Glomerular visceral epithelial cell (primary cell): ENCODE measurements around the gene NDRG4.

ENCODE experiments used
- DNase-seq: peaks from one replicate; pipeline ENCODE4 v3.0.0-alpha.2; 2016; ENCODE audit errors: extremely low spot score

Gene NDRG4

DNA sequence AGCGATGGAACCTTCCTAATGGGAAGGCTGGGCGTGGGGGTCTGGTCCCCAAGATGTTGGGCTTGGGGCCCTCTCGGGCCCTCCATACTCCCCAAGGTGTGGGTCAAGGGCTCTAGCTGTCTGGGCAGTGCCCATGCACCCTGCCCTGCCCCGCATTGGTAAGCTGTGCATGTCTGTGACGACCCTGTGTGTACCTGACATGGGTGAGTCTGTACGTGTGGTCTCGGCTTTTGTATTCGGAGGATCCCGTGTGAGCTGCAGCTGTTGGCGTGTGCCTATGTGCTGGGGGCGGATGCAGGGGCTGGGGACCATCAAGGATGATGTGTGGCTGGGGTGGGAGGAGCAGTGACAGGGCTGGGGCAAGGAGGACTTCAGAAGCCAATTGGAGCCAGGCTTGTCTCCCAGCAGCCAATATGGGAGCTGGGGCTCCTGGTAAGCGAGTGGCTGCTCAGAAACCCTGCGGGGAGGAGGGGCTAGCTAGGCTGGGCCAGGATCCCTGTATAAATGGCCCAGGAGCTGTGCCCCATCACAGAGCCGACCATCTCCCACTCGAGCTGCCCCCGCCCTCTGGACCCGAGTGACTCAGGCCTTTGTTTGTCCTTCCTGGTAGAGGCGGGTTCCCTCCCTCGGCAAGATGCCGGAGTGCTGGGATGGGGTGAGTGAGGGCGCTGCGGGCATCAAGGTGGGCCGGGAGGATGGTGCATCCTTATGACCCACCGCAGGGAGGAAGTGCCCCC is at the start of gene NDRG4:
Gene NDRG4 (plus strand): TSS at position 529 of the 737 bp plus-strand sequence. CDS start 106 bp downstream, at position 635.
- DNase-seq = peak; percentile 91

GRCh38 chr16:58450590-58450989 is 49.4 kb upstream of the NDRG4 start:
- DNase-seq = no peak

DNA sequence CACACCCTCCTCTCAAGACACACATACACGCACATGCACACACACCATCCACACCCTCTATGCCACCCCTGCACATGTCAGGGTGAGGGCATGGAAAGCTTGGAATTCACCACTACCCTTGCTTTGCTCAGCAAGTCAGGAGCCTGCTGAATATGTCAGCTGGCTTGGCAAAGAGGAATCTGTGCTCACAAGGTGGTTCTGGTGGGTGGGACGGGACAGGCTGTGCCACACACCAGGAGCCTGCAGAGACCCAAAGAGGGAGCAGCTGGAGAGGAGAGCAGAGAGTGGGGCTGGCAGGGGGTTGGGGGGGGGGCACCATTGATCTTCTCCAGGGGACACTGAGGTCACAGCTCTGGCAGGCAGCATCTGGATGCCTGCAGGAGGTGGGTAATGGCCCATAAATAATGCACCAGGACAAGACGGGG is 48.7 kb upstream of the NDRG4 start:
- no peak for DNase-seq

DNA sequence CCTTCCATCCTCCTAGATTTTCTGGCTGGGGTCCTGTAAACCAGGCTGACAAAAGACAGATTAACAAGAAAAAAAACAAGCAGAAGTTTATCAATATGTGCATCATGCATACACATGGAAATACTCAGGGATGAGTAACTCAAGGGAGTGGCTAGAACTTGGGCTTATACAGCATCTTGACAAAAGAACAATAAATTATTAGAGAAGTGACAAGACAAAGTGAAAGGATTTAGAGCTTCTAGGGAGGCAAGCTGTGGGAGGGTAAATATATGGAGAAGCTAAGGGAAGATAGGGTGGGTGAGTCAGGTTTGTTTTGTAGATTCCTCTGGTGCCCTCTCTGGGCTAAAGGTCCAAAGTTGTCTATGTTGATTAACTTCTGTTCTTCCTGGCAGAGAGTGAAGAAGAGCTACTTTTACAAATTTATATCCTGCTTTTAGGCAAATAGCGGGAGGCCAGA is 48.0 kb upstream of the NDRG4 start:
- DNase-seq = no peak

- no peak for DNase-seq
These were observed 47.3 kb upstream of the NDRG4 start for GRCh38 chr16:58452640-58453039.

DNA sequence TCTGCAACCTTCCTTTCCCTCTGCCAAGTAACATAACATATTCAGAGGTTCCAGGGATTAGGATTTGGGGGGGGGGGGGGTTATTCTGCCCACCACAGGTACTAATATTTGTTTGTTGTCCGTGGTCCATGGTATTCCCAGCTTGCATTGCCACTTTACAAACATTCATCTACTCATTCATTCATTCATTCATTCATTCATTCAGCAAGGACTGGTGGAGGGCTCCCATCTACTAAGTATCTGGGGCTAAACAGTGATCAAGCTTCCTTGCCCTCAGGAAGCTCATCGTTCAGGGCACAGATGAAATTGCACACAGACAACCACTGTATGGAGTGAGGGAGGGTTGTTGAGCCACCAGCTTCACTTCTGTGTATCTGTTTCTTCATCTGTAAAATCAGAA is 45.8 kb upstream of the NDRG4 start:
- no peak for DNase-seq

DNA sequence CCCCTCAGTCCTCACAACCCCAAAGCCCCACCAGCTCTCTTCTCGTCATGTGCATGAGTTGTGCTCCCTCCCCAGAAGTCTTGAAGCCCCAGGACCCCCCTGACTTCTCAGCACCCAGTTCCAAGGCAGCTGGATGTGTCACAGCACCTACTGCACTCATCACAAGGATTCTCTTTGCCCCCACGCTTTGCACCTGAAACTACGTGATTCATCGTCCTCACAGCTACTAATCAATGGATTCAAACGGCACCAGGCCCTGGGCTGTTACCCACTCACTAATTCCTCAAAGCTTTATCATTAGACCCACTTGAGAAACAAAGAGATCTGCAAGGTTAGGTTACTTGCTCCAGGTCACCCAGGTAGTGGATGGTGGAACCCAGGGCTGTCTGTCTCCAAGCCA is 45.1 kb upstream of the NDRG4 start:
- no peak for DNase-seq

GRCh38 chr16:58455750-58456149 is 44.2 kb upstream of the NDRG4 start:
- no peak for DNase-seq

DNA sequence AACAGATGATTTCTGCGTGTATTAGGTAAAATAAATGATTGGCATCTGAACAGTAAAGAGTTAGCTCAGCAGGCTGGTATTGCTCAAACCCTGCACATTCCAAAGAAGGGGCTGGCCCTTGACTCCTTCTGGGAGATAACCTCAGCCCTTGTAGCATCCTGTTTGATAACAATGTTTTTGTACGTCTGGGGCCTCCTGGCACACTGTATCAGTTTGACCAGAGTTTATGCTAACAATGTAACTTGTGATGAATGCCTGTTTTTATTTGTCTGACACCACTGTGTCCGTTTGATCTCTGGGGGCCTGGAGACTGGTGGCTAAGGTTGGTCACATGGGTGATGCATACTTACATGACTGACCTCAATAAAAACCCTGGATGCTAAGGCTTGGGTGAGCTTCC is 43.8 kb upstream of the NDRG4 start:
- DNase-seq = no peak

DNA sequence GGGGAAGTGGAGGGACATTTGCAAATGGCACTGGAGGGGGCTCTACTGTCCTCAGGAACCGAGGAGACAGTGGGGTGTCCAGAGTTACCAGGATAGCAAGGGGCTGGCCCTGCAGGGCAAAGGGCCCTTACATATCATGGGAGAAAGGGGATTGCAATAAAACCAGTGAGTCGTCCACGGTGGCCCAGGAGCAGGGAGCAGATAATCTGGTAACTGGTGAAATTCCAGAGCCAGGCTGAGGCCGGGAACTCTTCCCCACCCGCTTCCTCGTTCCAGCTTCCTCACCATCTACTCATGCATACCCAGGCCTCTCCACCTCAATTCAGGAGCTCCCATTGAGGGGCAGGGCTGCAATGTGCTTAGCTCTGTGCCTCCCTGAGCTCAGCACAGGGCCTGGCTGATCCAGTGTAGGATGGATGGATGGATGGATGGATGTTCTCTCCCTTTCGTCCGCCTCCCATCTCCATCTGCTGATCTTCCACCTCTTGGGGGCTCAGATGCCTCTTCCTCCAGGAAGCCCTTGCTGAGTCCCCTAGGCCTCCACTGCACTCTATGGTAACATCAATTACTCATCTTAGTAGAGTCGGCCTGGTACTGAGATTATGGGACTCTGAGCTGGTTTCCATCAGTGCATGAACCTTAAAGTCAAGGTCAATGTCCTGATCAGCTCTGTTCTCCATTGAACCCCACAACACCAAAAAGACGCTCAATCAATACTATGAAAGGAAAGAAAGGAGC is 41.2 kb upstream of the NDRG4 start:
- DNase-seq = no peak

DNA sequence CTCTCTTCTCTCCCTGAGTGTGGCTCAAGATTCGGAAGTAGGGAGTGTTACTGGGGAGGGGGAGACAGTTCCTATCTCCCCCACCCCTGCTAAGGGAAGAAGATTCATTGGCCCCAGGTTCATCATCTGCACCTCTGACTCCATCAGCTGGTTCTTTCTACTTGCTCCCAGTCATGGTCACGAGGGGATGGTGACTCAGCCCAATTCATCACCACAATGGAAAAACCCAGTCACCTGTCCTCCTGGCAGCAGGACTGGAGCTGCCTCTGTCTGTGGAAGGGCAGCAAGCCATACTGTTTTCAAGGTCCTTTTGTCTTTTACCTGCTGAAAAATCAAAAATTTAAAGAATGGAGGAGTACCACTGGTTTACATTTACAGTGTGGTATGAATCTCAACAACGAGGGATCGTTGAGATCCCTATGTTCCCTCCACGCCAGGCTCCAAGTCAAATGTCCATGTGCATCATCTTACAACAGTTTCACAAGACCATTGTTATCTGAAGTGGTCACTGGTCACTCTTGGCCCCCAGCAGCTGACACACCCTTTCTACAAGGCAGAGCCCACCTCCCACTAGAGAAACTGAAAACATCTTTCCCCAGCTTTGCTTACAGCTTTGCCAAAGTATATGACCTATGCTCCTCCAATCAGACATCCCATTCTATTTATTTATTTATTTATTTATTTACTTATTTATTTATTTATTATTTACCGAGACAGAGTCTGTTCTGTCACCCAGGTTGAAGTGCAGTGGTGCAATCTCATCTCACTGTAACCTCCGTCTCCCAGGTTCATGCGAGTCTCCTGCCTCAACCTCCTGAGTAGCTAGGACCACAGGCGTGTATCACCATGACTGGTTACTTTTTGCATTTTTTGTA is 40.4 kb upstream of the NDRG4 start:
- DNase-seq = peak; percentile 43

GRCh38 chr16:58460219-58460610 is 39.7 kb upstream of the NDRG4 start:
- no peak for DNase-seq

GRCh38 chr16:58461056-58461455 is 38.9 kb upstream of the NDRG4 start:
- no peak for DNase-seq

GRCh38 chr16:58461640-58462039 is 38.3 kb upstream of the NDRG4 start:
- no peak for DNase-seq

DNA sequence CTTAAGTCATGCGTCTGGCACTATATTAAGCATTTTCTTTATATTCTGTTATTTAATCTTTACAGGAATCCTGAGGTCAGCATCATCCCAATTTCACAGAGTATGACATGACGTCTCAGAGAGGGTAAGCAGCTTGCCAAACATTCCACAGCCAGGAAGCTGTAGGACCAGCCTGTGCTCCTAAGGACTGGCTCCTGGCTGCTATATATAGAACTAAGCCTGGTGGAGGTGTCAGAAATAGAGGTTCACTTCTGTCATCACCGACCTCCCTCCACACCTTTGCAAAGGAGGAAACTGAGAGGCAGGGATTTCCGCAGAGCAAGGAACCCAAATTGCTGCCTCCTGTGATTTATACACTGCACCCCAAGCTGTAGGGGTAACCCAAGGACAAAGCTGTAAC is 37.9 kb upstream of the NDRG4 start:
- no peak for DNase-seq

DNA sequence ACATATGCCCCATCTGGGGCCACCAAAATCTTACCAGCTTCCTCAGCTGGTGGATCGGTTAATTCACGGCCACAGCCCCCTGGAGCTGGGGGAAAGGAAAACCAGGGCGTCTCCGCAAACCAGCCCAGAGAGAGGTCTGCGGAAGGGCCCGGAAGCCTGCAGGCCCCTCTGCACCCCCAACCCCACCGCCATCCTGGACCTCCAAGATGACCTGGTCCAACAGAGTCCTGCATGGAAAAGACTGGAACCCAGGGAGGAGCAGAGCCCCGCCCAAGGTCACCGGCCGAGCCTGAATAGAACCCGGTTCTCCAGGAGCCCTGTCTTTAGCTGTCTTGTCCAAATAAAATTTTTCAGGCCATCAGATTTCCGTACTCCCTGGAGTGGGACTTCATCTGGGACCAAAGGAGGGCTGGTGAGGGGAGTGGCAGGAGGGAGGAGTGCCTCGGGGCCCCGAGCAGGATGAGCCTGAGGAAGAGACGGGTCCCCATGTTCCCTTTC is 37.4 kb upstream of the NDRG4 start:
- DNase-seq = no peak

GRCh38 chr16:58462997-58463941 is 36.7 kb upstream of the NDRG4 start:
- DNase-seq = no peak

GRCh38 chr16:58464047-58464915 is 35.7 kb upstream of the NDRG4 start:
- no peak for DNase-seq

- DNase-seq = no peak
These were observed 34.8 kb upstream of the NDRG4 start for GRCh38 chr16:58464916-58465731.
